GM23338 (cell line): ENCODE data around the gene ZNF831. TPM values are rescaled to one million over a fixed set of nuclear protein-coding genes. Genes with fewer than 3 reads are reported as not detected.

ENCODE experiments used
- ATAC-seq: fragments of 200-7000 bp; cut with Tn5 transposase; 3 replicates; pipeline ENCODE4 v1.9.1; 2020
- DNase-seq: peaks from one replicate; pipeline ENCODE4 v3.0.0-alpha.2; 2015; ENCODE audit warnings: low spot score
- H2AFZ ChIP-seq: fragments of 200-600 bp; sonication (generic); 2 replicates; pipeline ENCODE4 v1.8.0; 2016; ENCODE audit warnings: antibody characterized with exemption, mild to moderate bottlenecking, moderate library complexity
- H3F3A ChIP-seq: fragments of 200-600 bp; sonication (generic); replicated peaks from 2 replicates; pipeline ENCODE4 v1.8.0; 2017; ENCODE audit warnings: antibody characterized with exemption, mixed run types, low read depth
- H3K27ac ChIP-seq: fragments of 200-600 bp; sonication (generic); 2 replicates; pipeline ENCODE4 v1.6.1; 2016; ENCODE audit warnings: low read depth
- H3K27me3 ChIP-seq: fragments of 200-600 bp; sonication (generic); 2 replicates; pipeline ENCODE4 v1.8.0; 2016; ENCODE audit warnings: mild to moderate bottlenecking, mixed run types, moderate library complexity; ENCODE audit not compliant: insufficient read depth
- H3K36me3 ChIP-seq: fragments of 200-600 bp; sonication (generic); 2 replicates; pipeline ENCODE4 v1.8.0; 2016; ENCODE audit warnings: mild to moderate bottlenecking; ENCODE audit not compliant: insufficient read depth
- H3K4me1 ChIP-seq: fragments of 200-600 bp; sonication (generic); 2 replicates; pipeline ENCODE4 v1.8.0; 2016; ENCODE audit warnings: mild to moderate bottlenecking, moderate library complexity; ENCODE audit not compliant: insufficient read depth
- H3K4me2 ChIP-seq: fragments of 200-600 bp; sonication (generic); 2 replicates; pipeline ENCODE4 v1.7.1; 2017; ENCODE audit warnings: mixed run types
- H3K4me3 ChIP-seq: fragments of 200-600 bp; sonication (generic); 2 replicates; pipeline ENCODE4 v1.6.1; 2016; ENCODE audit warnings: mixed run types
- H3K79me2 ChIP-seq: fragments of 200-600 bp; sonication (generic); replicated peaks from 2 replicates; pipeline ENCODE4 v1.8.0; 2017; ENCODE audit warnings: mild to moderate bottlenecking; ENCODE audit not compliant: insufficient read depth
- H3K9me2 ChIP-seq: fragments of 200-600 bp; sonication (generic); 2 replicates; pipeline ENCODE4 v1.8.0; 2017; ENCODE audit not compliant: insufficient read depth
- H4K20me1 ChIP-seq: fragments of 200-600 bp; sonication (generic); replicated peaks from 2 replicates; pipeline ENCODE4 v1.8.0; 2017; ENCODE audit warnings: mild to moderate bottlenecking; ENCODE audit not compliant: insufficient read depth
- H3K27ac Mint-ChIP-seq: 2 replicates; pipeline ENCODE4 v1.8.0; 2020; ENCODE audit warnings: inconsistent platforms, mild to moderate bottlenecking, moderate library complexity, mixed read lengths
- H3K27me3 Mint-ChIP-seq: 3 replicates; pipeline ENCODE4 v1.8.0; 2022; ENCODE audit warnings: low read depth, mild to moderate bottlenecking, moderate library complexity, mixed read lengths, inconsistent platforms; ENCODE audit not compliant: insufficient read depth, poor library complexity
- H3K36me3 Mint-ChIP-seq: 3 replicates; pipeline ENCODE4 v1.8.0; 2021; ENCODE audit warnings: low read depth, mild to moderate bottlenecking, inconsistent platforms, moderate library complexity, mixed read lengths
- H3K4me1 Mint-ChIP-seq: 3 replicates; pipeline ENCODE4 v1.8.0; 2020; ENCODE audit warnings: mild to moderate bottlenecking, inconsistent platforms, mixed read lengths
- H3K4me3 Mint-ChIP-seq: 3 replicates; pipeline ENCODE4 v1.8.0; 2021; ENCODE audit warnings: moderate library complexity, mild to moderate bottlenecking, inconsistent platforms, mixed read lengths
- H3K9me3 Mint-ChIP-seq: 3 replicates; pipeline ENCODE4 v1.8.0; 2020; ENCODE audit warnings: moderate library complexity, mild to moderate bottlenecking, inconsistent platforms, mixed read lengths
- CREB1 ChIP-seq: fragments of 250-450 bp; sonication (Bioruptor Pico); IDR thresholded peaks from 2 replicates; pipeline ENCODE4 v1.5.0; 2020; ENCODE audit warnings: low read depth, mild to moderate bottlenecking, moderate library complexity
- CTCF ChIP-seq, 2 experiments: fragments of 200-600 bp in 1 of 2; sonication (generic) in 1 of 2; conservative IDR thresholded peaks; 2 replicates each; pipeline versions ENCODE4 v1.5.1 to v1.6.1; 2016 to 2017; ENCODE audit warnings: antibody characterized with exemption in 2 of 2, low read depth in 2 of 2, mild to moderate bottlenecking in 2 of 2, moderate library complexity in 1 of 2
- ETS1 ChIP-seq: IDR thresholded peaks from 2 replicates; pipeline ENCODE4 v1.6.1; 2016; ENCODE audit warnings: antibody characterized with exemption
- EZH2 ChIP-seq: fragments of 200-600 bp; sonication (generic); IDR thresholded peaks from one replicate; pipeline ENCODE4 v1.8.0; 2017; ENCODE audit warnings: antibody characterized with exemption, mild to moderate bottlenecking, low read depth; ENCODE audit not compliant: unreplicated experiment
- EZH2phosphoT487 ChIP-seq: fragments of 200-600 bp; sonication (generic); IDR thresholded peaks from one replicate; pipeline ENCODE4 v1.8.1; 2018; ENCODE audit warnings: antibody characterized with exemption; ENCODE audit not compliant: unreplicated experiment
- JUNB ChIP-seq: IDR thresholded peaks from one replicate; pipeline ENCODE4 v1.6.1; 2016; ENCODE audit warnings: antibody characterized with exemption; ENCODE audit not compliant: unreplicated experiment
- NANOG ChIP-seq: IDR thresholded peaks from 2 replicates; pipeline ENCODE4 v1.6.1; 2016; ENCODE audit warnings: antibody characterized with exemption, borderline replicate concordance
- POLR2AphosphoS5 ChIP-seq: IDR thresholded peaks from 2 replicates; pipeline ENCODE4 v1.6.1; 2016; ENCODE audit warnings: antibody characterized with exemption, low read depth
- STAT1 ChIP-seq: IDR thresholded peaks from one replicate; pipeline ENCODE4 v1.6.1; 2016; ENCODE audit warnings: antibody characterized with exemption; ENCODE audit not compliant: unreplicated experiment
- ZNF114 ChIP-seq: fragments of 250-450 bp; sonication (Bioruptor Pico); IDR thresholded peaks from 2 replicates; pipeline ENCODE4 v1.5.0; 2020; ENCODE audit warnings: mild to moderate bottlenecking, moderate library complexity
- ZNF331 ChIP-seq: fragments of 250-450 bp; sonication (Bioruptor Pico); IDR thresholded peaks from 2 replicates; pipeline ENCODE4 v1.5.0; 2020; ENCODE audit warnings: low read depth, mild to moderate bottlenecking, moderate library complexity
- polyA plus RNA-seq: library from polyadenylated mRNA; unstranded; fragments of >200 nt; fragmentation: Nextera tagmentation; extraction: Ambion mirVana; gene quantifications from 2 replicates; pipeline ENCODE4 v1.2.1, GENCODE V29; 2016
- total RNA-seq: library from RNA; depleted of rRNA; stranded (reverse); fragments of >200 nt; shearing (Covaris generic); gene quantifications from 2 replicates; pipeline ENCODE4 v1.2.3, GENCODE V29; 2014

The ZNF831 gene
- total and polyA plus RNA-seq, 2 experiments from 2014 or later = not detected

- TF ChIP-seq EZH2 = no peak
- TF ChIP-seq CTCF (conservative IDR thresholded peaks at IDR 0.05; ENCODE audit: low read depth in 2 of 2) = no peak
- TF ChIP-seq ZNF331 = no peak
Measured at GRCh38 chr20:59207235-59207634, 43.6 kb downstream of the ZNF831 start (continued).

GRCh38 chr20:59207742-59208357, 44.2 kb downstream of the ZNF831 start:
- Histone ChIP-seq H3K4me3 (no peak overlapping the region), H3F3A (no peaks in the 10 kb centered on the region), H4K20me1 (no peaks in the 10 kb centered on the region), H2AFZ (peak overlapping the region; percentile 26), H3K36me3 (no peaks in the 10 kb centered on the region), H3K79me2 (no peaks in the 10 kb centered on the region), H3K27me3 (no peaks in the 10 kb centered on the region), H3K4me2 (no peak overlapping the region), H3K4me1 (peaks cover 14% of the 10 kb centered on the region), H3K27ac (no peak overlapping the region), H3K9me2 (peaks cover 5% of the 10 kb centered on the region; the same call in 1 of the 2 replicates)
- TF ChIP-seq NANOG (no peak), CTCF (conservative IDR thresholded peaks at IDR 0.05; ENCODE audit: low read depth in 2 of 2) (peak; percentile 87 to 92)
- DNase-seq (peak; percentile 95), ATAC-seq (peak; percentile 99)
- peaks cover 27% of the 10 kb centered on the region for H3K4me1 Mint-ChIP-seq
- H3K9me3 Mint-ChIP-seq = no peaks in the 10 kb centered on the region
- H3K27me3 Mint-ChIP-seq = peaks cover 19% of the 10 kb centered on the region
- H3K27ac Mint-ChIP-seq = no peak overlapping the region
- H3K36me3 Mint-ChIP-seq = no peaks in the 10 kb centered on the region
- H3K4me3 Mint-ChIP-seq = no peak overlapping the region

- Histone ChIP-seq H3K4me2 (no peak overlapping the region), H2AFZ (no peak overlapping the region), H3K79me2 (no peaks in the 10 kb centered on the region), H3K9me2 (no peaks in the 10 kb centered on the region), H3K4me3 (no peak overlapping the region), H3K27ac (no peak overlapping the region), H3K27me3 (no peaks in the 10 kb centered on the region), H3F3A (no peaks in the 10 kb centered on the region), H3K36me3 (no peaks in the 10 kb centered on the region), H3K4me1 (peaks cover 5% of the 10 kb centered on the region), H4K20me1 (no peaks in the 10 kb centered on the region)
- DNase-seq = no peak
- Mint-ChIP-seq H3K27me3 (peaks cover 14% of the 10 kb centered on the region), H3K4me1 (peaks cover 18% of the 10 kb centered on the region), H3K36me3 (no peaks in the 10 kb centered on the region), H3K27ac (no peak overlapping the region), H3K9me3 (no peaks in the 10 kb centered on the region), H3K4me3 (no peak overlapping the region)
- no peak for ATAC-seq
- TF ChIP-seq EZH2 (no peak), JUNB (no peak), ETS1 (no peak), CTCF (conservative IDR thresholded peaks at IDR 0.05; ENCODE audit: low read depth in 2 of 2) (no peak), POLR2AphosphoS5 (no peak), STAT1 (no peak), EZH2phosphoT487 (no peak), CREB1 (CRISPR knock-in tag) (no peak), ZNF114 (CRISPR knock-in tag) (no peak)
Measured at GRCh38 chr20:59210186-59210585, 46.6 kb downstream of the ZNF831 start.
